HG02642 (cell line): ENCODE measurements around the gene ANKS6.

Experiments used
- ATAC-seq: cut with Tn5 transposase; IDR thresholded peaks from one replicate; pipeline ENCODE4 v1.9.1; 2021; ENCODE audit warnings: mild to moderate bottlenecking; ENCODE audit not compliant: unreplicated experiment, poor library complexity

ANKS6 gene

DNA sequence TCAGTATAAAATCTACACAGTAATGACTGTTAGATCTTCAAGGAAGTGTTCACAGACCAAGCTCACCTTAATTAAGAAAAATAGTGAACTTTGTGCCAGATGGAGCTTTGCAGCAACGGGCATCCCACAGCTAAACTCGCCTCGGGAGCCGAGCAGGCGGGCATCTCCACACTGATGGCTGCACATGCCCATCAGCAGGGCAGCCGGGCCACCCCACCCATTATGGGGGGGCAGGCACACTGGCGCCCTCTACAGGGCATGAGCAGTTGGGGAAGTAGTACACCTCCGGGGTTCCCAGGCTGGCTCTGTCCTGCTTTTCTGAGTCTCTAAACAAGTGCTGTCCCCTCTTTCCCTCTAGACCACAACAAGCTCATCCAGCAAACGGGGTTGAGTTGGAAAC, 21.6 kb downstream of the ANKS6 start:
- ATAC-seq = no peak

DNA sequence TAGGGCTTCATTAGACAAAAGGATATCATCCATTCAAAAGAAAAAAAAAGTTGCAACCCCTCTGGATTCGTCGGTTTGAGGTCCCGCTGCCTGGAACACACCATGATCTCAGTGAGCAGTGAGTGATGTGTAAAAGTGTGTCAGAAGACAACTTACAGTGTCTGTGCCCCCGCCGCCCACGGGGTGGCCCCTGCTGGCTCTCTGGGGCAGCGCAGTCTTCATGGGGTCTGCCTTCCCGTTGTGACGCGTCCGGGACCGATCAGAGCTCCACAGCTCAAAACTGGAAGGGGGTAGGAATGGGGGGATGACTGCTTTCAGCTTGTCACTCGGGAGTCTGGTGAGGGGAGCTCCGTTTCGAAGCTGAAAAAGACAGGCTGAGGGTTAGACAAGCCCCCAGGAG, 22.6 kb downstream of the ANKS6 start:
- ATAC-seq = no peak

DNA sequence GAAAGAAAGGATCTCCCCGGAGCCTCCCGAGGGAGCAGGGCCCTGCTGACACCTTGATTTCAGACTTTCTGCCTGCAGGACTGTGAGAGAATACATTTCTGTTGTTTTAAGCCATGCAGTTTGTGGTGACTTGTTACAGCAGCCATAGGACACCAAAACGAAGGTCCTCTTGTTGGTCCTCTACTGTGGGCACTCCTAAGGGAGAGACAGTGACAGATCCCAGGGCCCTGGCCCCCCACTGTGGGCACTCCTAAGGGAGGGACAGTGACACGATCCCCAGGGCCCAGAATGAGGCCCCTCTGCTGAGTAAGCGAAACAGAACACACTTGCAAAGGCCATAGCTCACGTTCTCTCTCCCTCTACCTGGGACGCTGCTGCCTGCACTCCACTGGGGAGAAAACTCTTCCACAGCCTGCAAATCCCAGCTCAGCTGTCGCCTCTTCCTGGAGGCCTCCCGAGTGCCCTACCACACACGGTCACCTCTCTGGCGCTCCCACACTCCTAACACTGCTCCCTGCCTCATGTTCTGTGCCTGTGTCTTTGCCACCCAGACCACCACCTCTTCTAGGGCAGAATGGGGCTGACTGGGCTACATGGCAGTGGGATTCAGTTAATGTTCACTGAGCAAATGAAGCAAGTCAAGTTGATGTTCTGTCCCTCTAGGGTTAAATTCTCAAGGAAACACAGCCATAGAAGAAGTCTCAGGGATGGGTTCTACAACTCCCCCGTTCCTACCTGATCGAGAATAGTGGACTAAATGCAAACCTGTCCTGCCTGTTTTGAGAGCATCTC, 23.8 kb downstream of the ANKS6 start:
- ATAC-seq = no peak

DNA sequence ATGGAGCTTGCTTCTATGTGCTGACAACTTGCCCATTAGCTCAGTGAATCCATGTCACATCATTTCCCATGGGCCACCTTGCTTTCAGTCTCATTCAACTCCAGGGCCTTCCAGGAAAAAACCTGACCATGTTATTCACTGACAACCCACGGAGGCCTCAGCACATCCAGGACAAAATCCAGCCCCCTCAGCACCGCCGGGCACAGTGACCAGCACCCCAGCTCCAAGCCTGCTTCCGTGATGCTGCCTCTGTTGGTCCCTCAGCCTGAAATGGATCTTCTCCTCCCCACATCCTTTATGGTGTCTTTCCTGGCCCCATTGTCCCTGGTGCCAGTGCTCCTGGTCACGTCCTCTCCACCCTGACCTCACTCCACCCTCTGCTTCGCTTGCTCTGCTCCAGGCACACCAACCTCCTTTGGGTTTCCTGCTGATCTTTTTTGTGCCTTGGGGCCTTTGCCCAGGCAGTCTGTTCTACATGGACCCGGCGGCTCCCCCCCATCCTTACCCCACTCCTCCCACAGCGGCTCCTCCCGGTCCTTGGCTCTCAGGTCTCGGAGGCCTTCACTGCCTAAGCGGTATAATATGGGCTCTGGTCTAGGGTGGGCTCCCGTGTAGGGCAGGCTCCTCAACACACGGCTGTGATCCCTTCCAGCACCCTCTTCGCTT, 25.0 kb downstream of the ANKS6 start:
- ATAC-seq = no peak

DNA sequence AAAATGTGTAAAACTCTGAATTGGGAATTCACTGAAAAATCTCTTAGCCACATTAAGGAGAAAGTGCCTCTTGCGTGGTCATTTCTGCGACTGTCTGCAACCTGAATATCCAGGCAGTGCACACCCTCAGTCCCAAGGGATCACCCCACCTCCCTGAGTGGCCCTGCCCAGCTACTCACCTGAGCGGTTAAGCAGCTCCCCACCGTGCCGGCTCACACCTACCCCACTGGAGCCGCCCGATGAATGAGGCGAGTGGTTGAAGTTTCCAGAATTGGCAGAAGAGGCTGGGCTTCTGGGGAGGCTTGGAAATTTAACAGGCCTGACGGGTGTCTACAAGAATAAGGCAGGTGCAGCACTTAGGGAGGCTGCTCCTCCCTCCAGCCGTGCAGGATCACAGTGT, 25.6 kb downstream of the ANKS6 start:
- ATAC-seq = no peak

DNA sequence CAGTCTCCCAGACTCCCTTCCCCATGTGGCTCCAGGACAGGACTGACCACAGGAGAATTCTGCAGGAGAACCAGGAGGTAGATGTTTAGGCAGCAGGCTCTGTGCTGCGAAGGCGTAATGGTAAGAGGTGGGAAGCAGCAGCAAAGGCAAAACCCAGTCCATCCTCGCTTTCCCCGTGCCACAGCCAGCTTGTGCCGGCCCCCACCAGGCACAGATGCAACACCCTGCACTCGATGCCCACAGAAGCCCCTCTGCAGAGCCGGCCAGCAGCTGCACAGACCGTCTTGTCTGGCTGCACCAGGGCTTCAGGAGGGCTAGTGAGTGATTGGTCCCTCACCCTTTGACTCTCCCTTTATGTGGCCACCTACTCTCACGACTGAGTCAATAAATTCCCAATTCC, 28.0 kb downstream of the ANKS6 start:
- no peak for ATAC-seq

DNA sequence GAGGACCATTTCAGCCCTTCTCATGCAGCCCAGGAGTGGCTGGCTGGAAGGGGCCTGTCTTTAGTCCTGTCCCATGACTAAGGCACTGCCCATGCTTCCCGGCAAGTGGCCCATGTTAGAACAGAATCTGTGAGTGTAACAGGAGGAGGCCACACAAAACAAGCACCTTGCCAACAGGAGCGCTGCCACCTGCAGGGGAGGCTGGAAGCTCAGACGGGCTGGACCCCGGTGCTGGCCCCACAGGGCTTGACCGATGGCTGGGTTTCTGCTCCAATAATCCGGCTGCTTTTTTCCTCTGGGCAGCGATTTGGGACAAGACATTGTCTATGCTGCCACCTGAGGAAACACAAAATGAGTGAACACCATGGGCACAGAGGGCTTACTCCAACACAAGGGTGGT, 28.4 kb downstream of the ANKS6 start:
- no peak for ATAC-seq

DNA sequence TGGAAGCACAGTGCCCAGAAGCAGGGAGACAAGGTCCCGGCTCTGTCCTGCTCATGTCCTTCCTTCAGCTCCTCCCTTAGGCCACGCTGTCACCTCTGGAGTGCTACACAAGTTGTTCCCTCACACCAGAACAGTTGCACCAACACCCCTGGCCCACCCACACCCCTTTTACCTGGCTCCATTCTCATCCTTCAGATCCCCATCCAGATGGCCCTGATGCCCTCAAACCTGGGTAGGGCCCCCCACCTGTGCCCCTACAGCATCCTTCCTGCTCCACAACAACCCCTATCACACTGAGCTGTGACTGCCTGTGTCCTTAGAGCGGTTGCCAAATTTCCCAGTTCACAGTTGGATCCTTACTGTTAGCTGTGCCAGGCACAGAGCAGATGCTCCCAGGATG, 29.2 kb downstream of the ANKS6 start:
- no peak for ATAC-seq

DNA sequence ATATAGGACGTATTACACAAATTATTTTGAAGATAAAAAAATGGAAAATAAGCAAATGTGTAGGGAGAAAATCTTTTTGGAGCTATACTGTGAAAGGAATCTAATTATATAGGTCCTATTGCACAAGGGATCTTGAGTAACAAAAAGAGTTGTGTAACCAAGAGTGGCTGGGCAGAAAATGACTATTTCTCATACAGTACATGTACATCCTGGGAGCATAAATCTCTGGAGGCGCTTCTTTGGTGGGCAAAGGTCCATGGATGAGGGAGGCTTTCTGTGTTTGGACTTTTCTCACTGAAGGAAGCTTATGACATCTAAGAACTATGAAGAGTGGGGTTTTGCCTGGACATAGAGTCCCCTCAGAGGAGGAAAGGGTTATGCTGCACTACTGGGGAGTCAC, 29.8 kb downstream of the ANKS6 start:
- no peak for ATAC-seq

DNA sequence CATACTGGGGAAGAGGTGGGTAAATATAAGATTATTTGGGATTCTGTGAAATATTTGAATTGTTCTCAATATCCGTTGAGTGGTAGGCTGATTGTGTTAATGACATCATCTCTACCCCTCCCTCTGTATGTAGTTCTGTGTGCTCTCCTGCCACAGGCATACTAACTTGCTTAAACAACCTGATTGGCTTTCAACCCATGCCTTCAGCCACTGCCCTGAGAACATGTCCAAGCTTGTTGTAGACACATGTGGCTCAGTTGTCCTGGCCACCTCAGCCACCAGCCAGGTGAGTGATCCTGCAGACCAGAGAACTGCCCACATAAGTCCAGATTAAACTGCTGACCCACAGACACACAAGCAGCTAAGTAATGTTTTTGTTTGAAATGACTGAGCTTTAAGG, 31.1 kb downstream of the ANKS6 start:
- ATAC-seq = no peak

DNA sequence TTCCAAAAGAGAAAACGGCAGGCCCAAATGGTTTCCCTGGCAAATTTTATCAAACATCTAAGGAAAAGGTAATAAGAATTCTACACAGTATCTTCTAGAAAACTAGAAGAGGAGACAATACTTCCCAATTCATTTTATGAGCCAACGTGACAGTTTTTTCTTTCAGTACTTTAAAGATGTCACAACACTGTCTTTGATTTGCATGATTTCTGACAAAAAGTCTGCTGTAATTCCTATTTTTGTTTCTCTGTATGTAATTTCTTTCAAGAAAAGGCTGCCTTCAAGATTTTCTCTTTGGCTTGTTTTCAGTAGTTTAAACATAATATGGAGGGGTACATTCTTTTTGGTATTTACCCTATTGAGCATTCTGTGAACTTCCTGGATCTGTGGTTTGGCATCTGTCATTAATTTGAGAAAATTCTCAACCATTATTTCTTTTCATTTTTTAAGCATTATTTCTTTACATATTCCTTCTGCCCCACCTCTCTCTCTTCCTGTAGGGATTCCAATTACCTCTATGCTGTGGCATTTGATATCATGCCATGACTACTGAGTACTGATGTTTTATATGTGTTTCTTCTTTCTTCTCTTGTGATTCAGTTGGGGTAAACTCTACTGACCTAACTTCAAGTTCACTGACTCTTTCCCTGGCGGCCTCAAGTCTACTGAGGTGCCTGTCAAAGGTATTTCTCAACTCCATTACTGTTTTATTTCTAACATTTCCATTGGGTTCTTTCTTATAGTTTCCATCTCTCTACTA, 32.2 kb downstream of the ANKS6 start:
- ATAC-seq = no peak

DNA sequence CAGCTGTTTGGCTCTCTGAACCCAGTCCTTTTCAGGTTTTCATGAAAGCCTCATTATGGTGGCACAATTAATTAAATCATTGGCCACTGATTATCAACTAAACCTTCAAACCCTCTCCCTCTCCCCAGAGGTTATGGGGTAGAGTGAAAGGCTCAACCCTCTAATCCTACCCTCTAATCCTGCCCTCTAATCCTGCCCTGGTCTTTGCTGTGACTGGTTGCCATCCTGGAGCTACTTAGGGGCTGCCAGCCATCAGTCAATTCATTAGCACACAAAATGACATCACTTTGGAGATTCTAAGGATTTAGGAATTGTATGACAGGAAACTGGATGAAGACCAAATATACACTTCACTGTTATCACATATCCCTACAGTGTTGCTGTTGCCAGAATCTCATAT, 36.1 kb downstream of the ANKS6 start:
- ATAC-seq = no peak

DNA sequence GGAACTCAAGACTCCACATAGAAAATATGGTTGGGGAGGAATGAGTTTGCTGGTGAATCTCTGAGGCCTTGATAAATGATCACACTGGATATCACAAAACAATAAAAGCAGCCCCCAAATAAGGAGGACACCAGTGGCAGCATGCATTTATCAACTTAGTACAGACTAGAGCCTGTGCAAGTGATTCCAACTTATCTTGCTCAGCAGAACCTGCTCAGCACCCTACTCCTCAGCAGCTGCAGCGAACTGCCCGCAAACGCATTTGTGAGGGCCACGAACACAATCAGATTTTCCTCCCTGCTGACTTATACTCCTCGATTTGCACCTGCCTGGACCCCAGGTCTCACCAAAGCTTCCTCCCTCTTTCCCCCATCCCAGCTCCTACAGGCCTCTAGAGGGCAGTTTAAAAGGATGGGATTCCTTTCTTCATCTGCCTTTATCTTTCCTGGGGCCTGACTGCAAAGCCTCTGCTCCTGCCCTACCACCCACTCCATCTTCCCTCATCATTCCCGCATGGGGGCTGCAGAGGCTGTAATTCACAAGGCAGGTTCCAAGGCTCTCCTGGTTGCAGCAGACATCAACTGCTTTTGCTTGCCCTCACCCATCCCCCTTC, 41.2 kb downstream of the ANKS6 start:
- ATAC-seq = no peak

DNA sequence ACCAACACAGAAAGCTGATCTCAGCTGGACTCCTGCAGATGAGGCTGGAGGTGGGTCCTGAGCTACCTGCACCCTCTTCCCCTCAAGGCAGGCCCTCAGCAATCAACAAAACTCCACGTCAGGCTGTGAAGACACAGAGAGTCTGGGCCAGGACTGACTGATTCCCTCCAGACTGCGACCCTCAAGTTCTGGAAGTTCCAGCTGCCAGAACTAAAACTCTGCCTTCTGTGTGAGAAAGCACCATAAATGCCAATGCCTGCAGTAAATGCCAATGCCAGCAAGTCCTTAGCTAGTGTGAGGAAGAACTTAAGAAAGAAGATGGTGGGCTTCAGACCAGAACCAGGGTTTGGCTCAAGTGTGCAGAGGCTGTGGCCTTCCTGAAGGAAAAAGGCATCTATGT, 45.1 kb downstream of the ANKS6 start:
- no peak for ATAC-seq

DNA sequence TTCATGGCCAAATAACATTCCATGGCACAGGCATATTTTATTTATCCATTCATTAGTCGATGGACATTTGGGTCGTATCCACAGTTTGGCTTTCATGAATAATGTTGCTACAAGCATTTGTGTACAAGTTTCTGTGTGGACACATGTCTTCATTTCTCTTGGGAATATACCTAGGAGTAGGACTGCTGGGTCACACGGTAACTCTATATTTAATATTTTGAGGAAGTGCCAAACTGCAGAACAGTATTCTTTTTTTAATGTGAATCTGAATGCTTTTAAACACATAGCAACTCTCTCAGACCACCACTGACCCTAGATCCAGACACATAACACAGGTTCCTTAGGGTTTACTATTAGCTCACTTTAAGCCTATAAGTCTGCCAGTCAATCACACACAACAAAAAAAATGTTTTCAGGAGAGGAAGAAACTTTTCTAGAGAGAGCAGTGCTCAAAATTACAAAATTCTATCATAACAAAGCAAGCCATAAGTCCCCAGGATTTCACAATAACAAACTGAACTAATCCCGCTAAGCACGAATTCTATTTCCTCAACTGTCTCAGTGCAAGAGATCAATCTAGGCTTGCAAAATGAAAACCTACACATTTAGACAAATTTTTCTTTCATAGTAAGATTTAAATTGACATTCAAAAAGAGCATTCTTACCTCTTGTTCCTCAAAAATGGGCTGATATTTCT, 45.8 kb downstream of the ANKS6 start:
- no peak for ATAC-seq

DNA sequence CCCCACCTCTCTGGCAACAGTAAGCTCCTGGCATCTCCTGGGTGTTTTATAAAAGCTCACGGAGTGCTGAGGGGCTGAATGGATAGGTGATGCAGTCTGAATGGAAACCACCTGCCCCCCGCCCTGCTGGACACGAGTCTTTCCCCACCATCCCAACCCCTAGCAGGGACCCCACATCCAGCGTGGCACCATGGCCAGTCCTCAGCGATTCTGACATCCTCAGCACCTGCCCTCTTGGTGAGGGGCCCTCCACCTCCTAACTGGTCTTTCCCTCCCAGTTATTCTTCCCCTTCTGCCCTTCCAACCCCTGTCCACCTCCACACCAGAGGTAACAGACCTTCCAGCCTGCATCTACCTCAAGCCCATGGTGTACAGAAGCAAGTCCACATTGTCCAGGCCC, 48.9 kb downstream of the ANKS6 start:
- no peak for ATAC-seq

DNA sequence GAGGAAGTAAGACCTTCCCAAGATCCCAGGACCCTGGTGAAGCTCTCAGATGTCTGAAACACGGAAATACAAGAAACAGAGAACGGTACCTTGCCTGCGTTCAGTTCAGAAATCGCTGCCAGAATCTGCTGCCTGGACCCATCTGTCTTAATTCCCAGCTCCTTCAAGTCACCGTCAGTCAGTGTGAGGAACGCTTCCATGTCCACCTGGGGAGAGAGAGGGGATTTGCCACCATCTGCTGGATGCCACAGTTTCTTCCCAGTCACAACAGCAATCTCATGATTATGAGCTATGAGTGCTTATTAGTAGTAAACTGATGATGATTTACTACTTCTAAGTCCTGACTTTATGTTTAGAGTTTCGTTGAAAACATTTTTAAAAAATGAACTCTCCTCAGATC, 50.9 kb downstream of the ANKS6 start:
- no peak for ATAC-seq

DNA sequence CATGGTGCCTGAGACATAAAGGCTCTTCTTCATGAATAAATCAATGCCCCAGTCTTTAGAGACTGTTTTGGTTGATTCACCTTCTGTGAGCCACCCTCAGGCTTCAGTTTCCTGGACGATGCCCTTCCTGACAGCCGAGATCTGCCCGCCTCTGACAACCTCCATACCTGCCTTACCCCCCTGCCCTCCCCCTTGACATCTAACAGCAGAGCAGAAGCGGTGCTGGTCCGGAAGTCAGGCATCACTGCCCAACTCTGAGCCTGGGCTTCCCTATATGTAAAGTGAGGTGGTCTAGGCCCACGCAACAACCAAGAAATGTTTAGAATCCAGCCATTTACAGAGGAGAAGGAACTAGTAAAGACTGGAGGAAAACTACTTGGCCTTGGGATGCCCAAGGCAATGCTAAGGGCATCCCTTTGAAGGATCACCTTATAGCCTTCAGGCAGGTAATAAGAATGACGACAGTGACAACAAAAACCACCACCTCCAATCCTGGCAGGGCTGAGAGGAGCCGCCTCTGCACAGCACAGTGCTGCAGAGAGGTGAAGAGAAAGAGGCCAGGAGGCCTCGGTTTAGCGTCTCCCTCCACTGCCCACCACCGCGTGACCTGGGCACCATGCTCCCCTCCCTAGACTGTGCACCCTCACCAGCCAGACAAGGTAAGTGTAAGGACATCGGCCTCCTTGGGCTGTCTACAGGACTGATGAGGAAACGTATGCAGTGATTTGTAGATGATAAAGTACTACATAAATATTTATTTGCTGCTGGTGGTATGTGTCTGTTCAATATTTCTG, 52.3 kb downstream of the ANKS6 start:
- ATAC-seq = no peak

DNA sequence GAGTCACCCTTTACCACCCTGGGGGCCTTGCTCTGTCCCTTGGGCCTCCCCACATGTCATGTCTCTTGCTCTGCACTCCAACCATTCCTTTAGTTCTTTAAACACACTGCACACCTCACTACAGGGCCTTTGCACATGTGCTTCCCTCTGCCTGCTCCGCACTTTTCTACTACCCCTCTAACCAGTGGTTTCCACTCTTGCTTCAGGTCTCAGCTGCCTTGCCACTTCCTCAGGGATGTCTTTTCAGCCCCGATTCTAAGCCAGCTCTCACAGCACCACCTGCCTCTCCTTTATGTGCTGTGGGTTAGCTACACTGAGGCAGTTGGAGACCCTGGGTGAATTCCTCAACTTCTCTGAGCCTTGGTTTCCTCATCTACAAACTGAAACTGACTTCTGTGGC, 53.0 kb downstream of the ANKS6 start:
- ATAC-seq = no peak
